K562 (cell line): Measurements from ENCODE around the gene LPAR2. TPM values are rescaled to one million over a fixed set of nuclear protein-coding genes. Genes with fewer than 3 reads are reported as not detected.

ENCODE experiments used
- ATAC-seq: fragments of 200-7000 bp; cut with Tn5 transposase; 3 replicates; pipeline ENCODE4 v1.9.1; 2020; ENCODE audit warnings: moderate library complexity
- BruUV-seq: library from RNA; stranded (reverse); fragments of 400-500 nt; replicated peaks from 2 replicates; lab custom pipeline; 2021; lab: Mats Ljungman, UMichigan
- CTCF ChIA-PET: fragments of 300-600 bp; formaldehyde crosslinking; extraction: SDS; loops from one replicate; lab custom pipeline; 2021; ENCODE audit warnings: low intra/inter-chr PET ratio; lab: Yijun Ruan, JAX
- POLR2A ChIA-PET: fragments of 300-600, 350-650 bp; sonication (Branson Sonifier 250); formaldehyde crosslinking; extraction: SDS; loops from one replicate; lab custom pipeline; 2021; ENCODE audit warnings: antibody characterized with exemption, inconsistent platforms; lab: Yijun Ruan, JAX
- DNase-seq, 4 experiments: peaks; one replicate each; pipeline versions ENCODE4 v3.0.0 to v3.0.0-alpha.2; 2011 to 2018; ENCODE audit warnings: low spot score in 3 of 4, mixed read lengths in 3 of 4; ENCODE audit errors: extremely low read depth in 1 of 4
- FAIRE-seq: peaks from 2 replicates; lab custom pipeline; 2011; peaks lifted over from hg19 to GRCh38; lab: Jason Lieb, UNC
- H2AFZ ChIP-seq: 2 replicates; pipeline ENCODE4 v1.6.0; 2011; ENCODE audit warnings: low read depth, low read length, control low read depth, inconsistent platforms
- H3K27ac ChIP-seq: fragments of 200-600 bp; 3 replicates; pipeline ENCODE4 v1.8.0; 2011; ENCODE audit warnings: low read depth, mild to moderate bottlenecking, control low read depth, inconsistent platforms, low read length, moderate library complexity, mixed read lengths; ENCODE audit errors: extremely low read depth
- H3K27me3 ChIP-seq, 2 experiments: fragments of 300-600 bp in 1 of 2; 2 replicates in 1 of 2; 3 replicates in 1 of 2; pipeline versions ENCODE4 v1.6.0 to v1.8.0; 2011; ENCODE audit warnings: inconsistent platforms in 2 of 2, low read length in 2 of 2, mild to moderate bottlenecking in 1 of 2, mixed read lengths in 1 of 2, moderate library complexity in 1 of 2; ENCODE audit not compliant: control insufficient read depth in 2 of 2, insufficient read depth in 2 of 2
- H3K36me3 ChIP-seq: fragments of 300-600 bp; 3 replicates; pipeline ENCODE4 v1.8.0; 2011; ENCODE audit warnings: mild to moderate bottlenecking, low read length, inconsistent platforms; ENCODE audit not compliant: control insufficient read depth, insufficient read depth
- H3K4me1 ChIP-seq, 2 experiments: fragments of 200-600 bp in 1 of 2; replicated peaks in 1 of 2; 2 replicates in 1 of 2; 3 replicates in 1 of 2; pipeline versions ENCODE4 v1.5.1 to v1.8.0; 2011; ENCODE audit warnings: inconsistent platforms in 2 of 2, low read length in 2 of 2, mild to moderate bottlenecking in 1 of 2, mixed read lengths in 1 of 2, moderate library complexity in 1 of 2; ENCODE audit not compliant: control insufficient read depth in 2 of 2, insufficient read depth in 2 of 2
- H3K4me2 ChIP-seq: 2 replicates; pipeline ENCODE4 v1.6.1; 2011; ENCODE audit warnings: low read length, control low read depth, inconsistent platforms, mixed read lengths; ENCODE audit not compliant: insufficient read depth
- H3K4me3 ChIP-seq: fragments of 200-600 bp; sonication (generic), shearing (Covaris generic); 2 replicates; pipeline ENCODE4 v1.5.1; 2016; ENCODE audit warnings: control low read depth, inconsistent platforms
- H3K79me2 ChIP-seq: fragments of 200-600 bp; 3 replicates; pipeline ENCODE4 v1.8.0; 2011; ENCODE audit warnings: low read length, inconsistent platforms; ENCODE audit not compliant: control insufficient read depth, insufficient read depth
- H3K9ac ChIP-seq, 2 experiments: 2 replicates each; pipeline versions ENCODE4 v1.6.0 to v1.6.1; 2011; ENCODE audit warnings: low read depth in 2 of 2, low read length in 2 of 2, control low read depth in 1 of 2, inconsistent platforms in 1 of 2, mild to moderate bottlenecking in 1 of 2, mixed read lengths in 1 of 2; ENCODE audit not compliant: insufficient read depth in 1 of 2
- H3K9me1 ChIP-seq: one replicate; pipeline ENCODE4 v1.6.0; 2011; ENCODE audit warnings: inconsistent platforms, mild to moderate bottlenecking, low read length, moderate library complexity; ENCODE audit not compliant: control insufficient read depth, insufficient read depth
- H3K9me3 ChIP-seq: replicated peaks from 2 replicates; pipeline ENCODE4 v1.5.1; 2011; ENCODE audit warnings: low read depth, low read length, inconsistent platforms; ENCODE audit not compliant: control insufficient read depth, insufficient read depth
- H4K20me1 ChIP-seq: replicated peaks from 2 replicates; pipeline ENCODE4 v1.6.1; 2011; ENCODE audit warnings: low read length, inconsistent platforms, mixed read lengths; ENCODE audit not compliant: control insufficient read depth, insufficient read depth
- CAMTA2 ChIP-seq: fragments of 250-450 bp; sonication (Bioruptor Pico); conservative IDR thresholded peaks from 2 replicates; pipeline ENCODE4 v1.5.1; 2022
- CBFA2T3 ChIP-seq: fragments of 450-650 bp; IDR thresholded peaks from 2 replicates; pipeline ENCODE4 v1.6.1; 2017
- E4F1 ChIP-seq: fragments of 250-450 bp; sonication (Bioruptor Pico); IDR thresholded peaks from 2 replicates; pipeline ENCODE4 v1.5.0; 2021; ENCODE audit warnings: mild to moderate bottlenecking, borderline replicate concordance
- ELF2 ChIP-seq: fragments of 250-450 bp; sonication (Bioruptor Pico); IDR thresholded peaks from 2 replicates; pipeline ENCODE4 v1.5.0; 2021; ENCODE audit warnings: mild to moderate bottlenecking
- FOXM1 ChIP-seq, 2 experiments: fragments of 450-650 bp in 1 of 2; sonication (generic) in 1 of 2; formaldehyde crosslinking in 1 of 2; IDR thresholded peaks; 2 replicates each; pipeline versions ENCODE4 v1.6.1 to v1.9.0; 2017 to 2022; ENCODE audit warnings: low read depth in 2 of 2, mild to moderate bottlenecking in 2 of 2, missing genetic modification reagents in 1 of 2, moderate library complexity in 1 of 2
- HDAC6 ChIP-seq: IDR thresholded peaks from 2 replicates; pipeline ENCODE4 v1.6.1; 2012; ENCODE audit warnings: low read depth, mild to moderate bottlenecking, control low read depth, inconsistent platforms, low read length, moderate library complexity
- KLF10 ChIP-seq: fragments of 250-450 bp; sonication (Bioruptor Pico); IDR thresholded peaks from 2 replicates; pipeline ENCODE4 v1.6.1; 2021; ENCODE audit warnings: matching md5 sums
- MCM3 ChIP-seq: fragments of 450-650 bp; IDR thresholded peaks from 2 replicates; pipeline ENCODE4 v1.6.1; 2016
- PHB ChIP-seq: fragments of 250-450 bp; sonication (Bioruptor Pico); IDR thresholded peaks from 2 replicates; pipeline ENCODE4 v1.5.0; 2021
- PHF21A ChIP-seq: fragments of 450-650 bp; IDR thresholded peaks from 2 replicates; pipeline ENCODE4 v1.6.1; 2017; ENCODE audit warnings: low read depth, borderline replicate concordance
- PHTF2 ChIP-seq: fragments of 250-450 bp; sonication (Bioruptor Pico); IDR thresholded peaks from 2 replicates; pipeline ENCODE4 v1.5.0; 2021; ENCODE audit warnings: mild to moderate bottlenecking
- PTRF ChIP-seq: fragments of 450-650 bp; IDR thresholded peaks from 2 replicates; pipeline ENCODE4 v1.6.1; 2016; ENCODE audit warnings: mild to moderate bottlenecking, missing genetic modification characterization, missing compliant biosample characterization
- TAF1 ChIP-seq: IDR thresholded peaks from 2 replicates; pipeline ENCODE4 v1.6.1; 2011; ENCODE audit warnings: mild to moderate bottlenecking, low read length, moderate library complexity; ENCODE audit not compliant: insufficient read depth, control insufficient read depth, severe bottlenecking; ENCODE audit errors: extremely low read depth
- TAF7 ChIP-seq: fragments of 450-650 bp; IDR thresholded peaks from 2 replicates; pipeline ENCODE4 v1.6.1; 2016; ENCODE audit warnings: missing genetic modification characterization, missing compliant biosample characterization
- ZKSCAN1 ChIP-seq: fragments of 150-350 bp; IDR thresholded peaks from 2 replicates; pipeline ENCODE4 v1.6.1; 2016; ENCODE audit warnings: low read depth, low read length
- ZNF253 ChIP-seq: fragments of 250-450 bp; sonication (Bioruptor Pico); conservative IDR thresholded peaks from 2 replicates; pipeline ENCODE4 v1.6.1; 2021; ENCODE audit warnings: mild to moderate bottlenecking
- ZNF3 ChIP-seq: fragments of 250-450 bp; sonication (Bioruptor Pico); IDR thresholded peaks from 2 replicates; pipeline ENCODE4 v1.5.0; 2021; ENCODE audit warnings: mild to moderate bottlenecking, moderate library complexity
- ZNF311 ChIP-seq: fragments of 250-450 bp; sonication (Bioruptor Pico); IDR thresholded peaks from 2 replicates; pipeline ENCODE4 v1.4.0; 2020; ENCODE audit warnings: mild to moderate bottlenecking, moderate library complexity
- ZNF695 ChIP-seq: fragments of 450-650 bp; formaldehyde crosslinking; IDR thresholded peaks from 2 replicates; pipeline ENCODE4 v1.4.0; 2020; ENCODE audit warnings: mild to moderate bottlenecking, moderate library complexity
- ZNF764 ChIP-seq: fragments of 250-450 bp; sonication (Bioruptor Pico); IDR thresholded peaks from 2 replicates; pipeline ENCODE4 v1.4.0; 2020; ENCODE audit warnings: low read depth, mild to moderate bottlenecking, moderate library complexity
- ZZZ3 ChIP-seq: fragments of 450-650 bp; IDR thresholded peaks from 2 replicates; pipeline ENCODE4 v1.6.1; 2016; ENCODE audit warnings: antibody characterized with exemption, mild to moderate bottlenecking, moderate library complexity
- WGBS: fragments of 100-300 bp; shearing (Covaris generic); methylation state at CpG from one replicate; pipeline ENCODE4 v1.1.6; 2016; ENCODE audit warnings: low coverage, mixed read lengths; ENCODE audit not compliant: insufficient coverage; ENCODE audit errors: missing lambda C conversion rate; 5-methylcytosine and 5-hydroxymethylcytosine counted together
- in situ Hi-C: fragments of 300-500 bp; cut with MboI; formaldehyde crosslinking; loops from 4 replicates; pipeline ENCODE4 v1.15.0; 2018; ENCODE audit warnings: inconsistent platforms, mixed read lengths
- intact Hi-C: fragments of 100-400 bp; cut with micrococcal nuclease; formaldehyde crosslinking; loops from 2 replicates; pipeline ENCODE4 v1.14.2; 2022
- polyA plus RNA-seq, 8 experiments: library from polyadenylated mRNA; depleted of rRNA in 4 of 8; stranded (reverse) in 5 of 8; unstranded in 3 of 8; fragments of >200 nt; fragmentation: Nextera tagmentation in 2 of 8; fragmentation: Illumina TruSeq in 1 of 8; extraction: Ambion mirVana in 2 of 8; extraction: Trizol in 1 of 8; gene quantifications; 2 replicates each; pipeline versions ENCODE4 v1.2.1 to v1.2.3, GENCODE V29; 2011 to 2014; ENCODE audit warnings: inconsistent platforms in 1 of 8, missing spikeins in 1 of 8
- total RNA-seq, 7 experiments: library from RNA; depleted of rRNA in 6 of 7; stranded (reverse); fragments of >200 nt in 6 of 7; fragmentation: Illumina TruSeq in 2 of 7; extraction: Trizol in 2 of 7; gene quantifications; 2 replicates each; pipeline versions ENCODE4 v1.2.1 to v1.2.3, GENCODE V29; 2011 to 2021; ENCODE audit warnings: low replicate concordance in 1 of 7

LPAR2 gene
- total and polyA plus RNA-seq, 9 of the 15 experiments (the other 6 are each of a cell fraction or from before 2014, with no cell fraction given), result 0.63 to 13.8 (median 4.4) TPM

- H3K4me2 ChIP-seq, result peak within 1 kb of the TSS; percentile 82
- BruUV-seq, result no TSS peak
- H3K27me3 ChIP-seq, result no peaks in the 10 kb centered on the region
- peak; percentile 94 for FAIRE-seq
- no peaks in the 10 kb centered on the region for H3K9me1 ChIP-seq
- H3K27ac ChIP-seq, result peak within 1 kb of the TSS; percentile 88
- POLR2A ChIA-PET, result interaction anchor here (0.6 to 1.6 kb wide), 6 partner anchors 55 to 1698 kb away, joined by 3 to 5 read pairs (median 3); partner anchors contain the start of gene ZNF14
- H3K79me2 ChIP-seq, result peaks cover 28% of the 10 kb centered on the region
- 20% methylated on average over 35 of the region's 36 CpGs for WGBS
- peaks cover 8% of the 10 kb centered on the region for H3K9me3 ChIP-seq
- peak within 1 kb of the TSS; percentile 77 for H3K4me3 ChIP-seq
- CTCF ChIA-PET, result no interaction called here
- peaks cover 6 to 33% of the 10 kb centered on the region in 2 experiments for H3K4me1 ChIP-seq
- H3K9ac ChIP-seq, result peak within 1 kb of the TSS; percentile 90 to 95
- H4K20me1 ChIP-seq, result no peaks in the 10 kb centered on the region
- peak; percentile 92 for ATAC-seq
- peak; percentile 95 to 97 (median 96) for DNase-seq
- intact Hi-C loops, result loop anchor here (5.0 to 10.0 kb wide), 2 partner anchors 66 to 199 kb away; partner anchors contain the start of genes ZNF14 and ZNF253
- peaks cover 7% of the 10 kb centered on the region; the same call in 1 of the 3 replicates for H3K36me3 ChIP-seq
- in situ Hi-C loops, result no loop called here
- H2AFZ ChIP-seq, result peak within 1 kb of the TSS; percentile 98
- no peak for TF ChIP-seq ZNF3 (CRISPR knock-in tag)
- no peak for TF ChIP-seq E4F1
- no peak for TF ChIP-seq PTRF (tag)
- 0 out of 2 replicates have a peak, but pooled peaks have one; percentile 58 for TF ChIP-seq PHB (CRISPR knock-in tag)
- no peak for TF ChIP-seq PHF21A
- TF ChIP-seq TAF7 (tag), result peak; percentile 25; the same call in 1 of the 2 replicates
- TF ChIP-seq TAF1, result peak; percentile 84
- TF ChIP-seq ELF2 (CRISPR knock-in tag), result peak; percentile 78
- TF ChIP-seq ZZZ3, result no peak
- no peak for TF ChIP-seq PHTF2
- no peak for TF ChIP-seq KLF10 (CRISPR knock-in tag)
- TF ChIP-seq ZNF764 (CRISPR knock-in tag), result no peak
- TF ChIP-seq CBFA2T3, result no peak
- no peak for TF ChIP-seq FOXM1 (IDR thresholded peaks at IDR 0.05; ENCODE audit: low read depth)
- no peak for TF ChIP-seq FOXM1 (CRISPR knock-in tag; IDR thresholded peaks at IDR 0.05; ENCODE audit: low read depth)
- no peak for TF ChIP-seq ZNF253
- no peak for TF ChIP-seq ZNF695 (CRISPR knock-in tag)
- TF ChIP-seq CAMTA2 (CRISPR knock-in tag), result no peak
- no peak for TF ChIP-seq MCM3
- TF ChIP-seq ZKSCAN1, result no peak
- no peak for TF ChIP-seq ZNF311 (CRISPR knock-in tag)
- TF ChIP-seq HDAC6, result no peak
Observed at GRCh38 chr19:19668230-19669012, 40.4 kb upstream of the LPAR2 start, which contains the start of gene ZNF101. ZNF101 (plus strand) TSS chr19:19668839; CDS start chr19:19668964, 125 bp downstream.
